SK-N-SH treated with all-trans-retinoic acid at 6 μM for 48 hours (cell line): ENCODE measurements around the gene ITIH4.

Source experiments
- ARNTL ChIP-seq: fragments of 450-650 bp; formaldehyde crosslinking; IDR thresholded peaks from 2 replicates; pipeline ENCODE4 v1.5.0; 2020; ENCODE audit warnings: low read depth, mild to moderate bottlenecking, moderate library complexity, borderline replicate concordance
- CREB5 ChIP-seq: fragments of 250-450 bp; sonication (Bioruptor Pico); IDR thresholded peaks from 2 replicates; pipeline ENCODE4 v1.5.1; 2020; ENCODE audit warnings: low read depth, mild to moderate bottlenecking, moderate library complexity
- CSDC2 ChIP-seq: fragments of 250-450 bp; sonication (Bioruptor Pico); IDR thresholded peaks from 2 replicates; pipeline ENCODE4 v1.5.0; 2020; ENCODE audit warnings: mild to moderate bottlenecking, moderate library complexity
- ESRRG ChIP-seq: fragments of 250-450 bp; sonication (Bioruptor Pico); IDR thresholded peaks from 2 replicates; pipeline ENCODE4 v1.6.1; 2021; ENCODE audit warnings: mild to moderate bottlenecking
- OSR1 ChIP-seq: fragments of 250-450 bp; sonication (Bioruptor Pico); IDR thresholded peaks from 2 replicates; pipeline ENCODE4 v1.8.0; 2022; ENCODE audit warnings: moderate library complexity, mild to moderate bottlenecking, inconsistent platforms
- POU6F1 ChIP-seq: fragments of 250-450 bp; sonication (Bioruptor Pico); IDR thresholded peaks from 2 replicates; pipeline ENCODE4 v1.8.0; 2021; ENCODE audit warnings: low read depth, mild to moderate bottlenecking, moderate library complexity, borderline replicate concordance
- PPARA ChIP-seq: fragments of 250-450 bp; sonication (Bioruptor Pico); IDR thresholded peaks from 2 replicates; pipeline ENCODE4 v1.5.0; 2020; ENCODE audit warnings: mild to moderate bottlenecking, borderline replicate concordance
- RARB ChIP-seq: fragments of 250-450 bp; sonication (Bioruptor Pico); IDR thresholded peaks from 2 replicates; pipeline ENCODE4 v1.8.0; 2021; ENCODE audit warnings: mild to moderate bottlenecking, moderate library complexity
- SNAI2 ChIP-seq: fragments of 250-450 bp; sonication (Bioruptor Pico); IDR thresholded peaks from 2 replicates; pipeline ENCODE4 v1.5.0; 2020; ENCODE audit warnings: mild to moderate bottlenecking, moderate library complexity
- TCF4 ChIP-seq: fragments of 250-450 bp; sonication (Bioruptor Pico); IDR thresholded peaks from 2 replicates; pipeline ENCODE4 v1.8.0; 2021; ENCODE audit warnings: mild to moderate bottlenecking, moderate library complexity, borderline replicate concordance
- ZC3H10 ChIP-seq: fragments of 250-450 bp; sonication (Bioruptor Pico); IDR thresholded peaks from 2 replicates; pipeline ENCODE4 v1.5.1; 2021; ENCODE audit warnings: mild to moderate bottlenecking, moderate library complexity
- TF ChIP-seq, protein P1 (sequence below): fragments of 250-450 bp; sonication (Bioruptor Pico); IDR thresholded peaks from 2 replicates; pipeline ENCODE4 v1.5.0; 2020; ENCODE audit warnings: mild to moderate bottlenecking, moderate library complexity

DNA sequence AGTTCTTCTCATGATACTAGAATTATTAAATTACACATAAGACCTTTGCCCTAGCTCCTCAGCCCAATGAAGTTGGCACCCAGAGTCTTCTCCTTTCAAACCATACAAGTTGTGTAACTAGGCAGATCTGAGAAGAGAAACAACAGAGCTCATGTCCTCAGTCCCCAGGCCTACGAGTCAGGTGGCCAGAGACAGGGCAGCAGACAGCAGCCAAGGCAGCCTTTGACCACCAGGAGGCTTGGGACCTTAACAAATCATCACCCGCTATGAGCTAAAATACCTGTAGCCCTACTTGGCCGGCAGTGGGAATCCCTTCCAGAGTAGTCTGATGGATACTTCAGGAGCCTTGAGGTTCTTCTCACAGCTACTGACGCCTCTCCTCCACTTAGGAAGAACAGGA, 48.6 kb upstream of the ITIH4 start:
- TF ChIP-seq ZC3H10 (no peak), POU6F1 (no peak), ARNTL (no peak), CREB5 (no peak), OSR1 (no peak), ESRRG (CRISPR knock-in tag) (no peak), SNAI2 (CRISPR knock-in tag) (no peak), RARB (CRISPR knock-in tag) (no peak), TCF4 (CRISPR knock-in tag) (no peak), CSDC2 (CRISPR knock-in tag) (no peak), PPARA (CRISPR knock-in tag) (no peak)
- TF ChIP-seq, protein P1, sequence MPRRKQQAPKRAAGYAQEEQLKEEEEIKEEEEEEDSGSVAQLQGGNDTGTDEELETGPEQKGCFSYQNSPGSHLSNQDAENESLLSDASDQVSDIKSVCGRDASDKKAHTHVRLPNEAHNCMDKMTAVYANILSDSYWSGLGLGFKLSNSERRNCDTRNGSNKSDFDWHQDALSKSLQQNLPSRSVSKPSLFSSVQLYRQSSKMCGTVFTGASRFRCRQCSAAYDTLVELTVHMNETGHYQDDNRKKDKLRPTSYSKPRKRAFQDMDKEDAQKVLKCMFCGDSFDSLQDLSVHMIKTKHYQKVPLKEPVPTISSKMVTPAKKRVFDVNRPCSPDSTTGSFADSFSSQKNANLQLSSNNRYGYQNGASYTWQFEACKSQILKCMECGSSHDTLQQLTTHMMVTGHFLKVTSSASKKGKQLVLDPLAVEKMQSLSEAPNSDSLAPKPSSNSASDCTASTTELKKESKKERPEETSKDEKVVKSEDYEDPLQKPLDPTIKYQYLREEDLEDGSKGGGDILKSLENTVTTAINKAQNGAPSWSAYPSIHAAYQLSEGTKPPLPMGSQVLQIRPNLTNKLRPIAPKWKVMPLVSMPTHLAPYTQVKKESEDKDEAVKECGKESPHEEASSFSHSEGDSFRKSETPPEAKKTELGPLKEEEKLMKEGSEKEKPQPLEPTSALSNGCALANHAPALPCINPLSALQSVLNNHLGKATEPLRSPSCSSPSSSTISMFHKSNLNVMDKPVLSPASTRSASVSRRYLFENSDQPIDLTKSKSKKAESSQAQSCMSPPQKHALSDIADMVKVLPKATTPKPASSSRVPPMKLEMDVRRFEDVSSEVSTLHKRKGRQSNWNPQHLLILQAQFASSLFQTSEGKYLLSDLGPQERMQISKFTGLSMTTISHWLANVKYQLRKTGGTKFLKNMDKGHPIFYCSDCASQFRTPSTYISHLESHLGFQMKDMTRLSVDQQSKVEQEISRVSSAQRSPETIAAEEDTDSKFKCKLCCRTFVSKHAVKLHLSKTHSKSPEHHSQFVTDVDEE (CRISPR knock-in tag): no peak
